ENCODE results near the gene AFAP1. TPM values are rescaled to one million over a fixed set of nuclear protein-coding genes. Genes with fewer than 3 reads are reported as not detected.

AFAP1 gene
- total RNA-seq, 1 experiment from 2014 or later, result 23.6 TPM

DNA sequence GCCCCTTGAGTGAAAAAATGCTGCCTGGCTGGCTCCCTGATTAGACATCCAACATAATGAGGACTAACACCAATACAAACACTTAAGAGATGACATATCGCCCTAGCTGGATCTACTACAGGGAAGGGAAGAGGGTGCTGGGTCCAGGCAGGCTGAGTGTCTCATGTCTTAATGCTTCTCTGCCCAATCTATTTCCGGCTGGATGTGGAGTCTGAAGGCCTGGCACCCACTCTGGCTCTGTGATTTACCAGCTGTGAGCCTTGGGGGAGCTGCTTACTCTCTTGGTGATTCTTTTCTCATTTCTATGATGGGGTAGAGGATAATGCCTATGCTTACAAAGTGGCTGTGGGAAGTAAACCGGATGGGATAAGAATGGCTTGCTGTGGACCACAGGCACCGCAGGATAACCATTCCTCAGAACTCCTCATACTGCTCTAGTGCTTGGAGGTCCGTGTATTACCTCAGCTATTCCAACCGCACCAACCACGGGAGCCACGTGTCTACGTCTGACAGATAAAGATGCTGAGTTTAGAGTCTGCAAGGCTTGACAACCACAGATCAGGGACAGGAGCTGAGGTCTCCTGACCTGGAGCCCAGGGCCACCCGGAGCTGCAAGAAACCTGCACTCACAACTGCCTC lies 161.7 kb downstream of the AFAP1 start:
- DNase-seq (ENCODE audit: low spot score) (no peak), ATAC-seq (no peak)
- H3K27me3 Mint-ChIP-seq (ENCODE audit: low read depth), result no peaks in the 10 kb centered on the region
- ChIA-PET POLR2A (no interaction called here), CTCF (interaction anchor here (0.9 to 3.6 kb wide), 4 partner anchors 8 to 26 kb away, joined by 3 to 13 read pairs (median 4); no protein-coding TSS in a partner anchor)
- H3K27ac Mint-ChIP-seq, result peak overlapping the region; percentile 16; the same call in 1 of the 2 replicates
- H3K4me3 Mint-ChIP-seq, result no peak overlapping the region
- TF ChIP-seq, protein P1, sequence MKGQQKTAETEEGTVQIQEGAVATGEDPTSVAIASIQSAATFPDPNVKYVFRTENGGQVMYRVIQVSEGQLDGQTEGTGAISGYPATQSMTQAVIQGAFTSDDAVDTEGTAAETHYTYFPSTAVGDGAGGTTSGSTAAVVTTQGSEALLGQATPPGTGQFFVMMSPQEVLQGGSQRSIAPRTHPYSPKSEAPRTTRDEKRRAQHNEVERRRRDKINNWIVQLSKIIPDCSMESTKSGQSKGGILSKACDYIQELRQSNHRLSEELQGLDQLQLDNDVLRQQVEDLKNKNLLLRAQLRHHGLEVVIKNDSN (CRISPR knock-in tag; IDR thresholded peaks at IDR 0.05), result no peak
- no peak for TF ChIP-seq E2F5 (CRISPR knock-in tag; IDR thresholded peaks at IDR 0.05)
- TF ChIP-seq TP53 (CRISPR knock-in tag; IDR thresholded peaks at IDR 0.05), result no peak
- no peak for TF ChIP-seq TEAD4 (CRISPR knock-in tag; IDR thresholded peaks at IDR 0.05)
- no peak for TF ChIP-seq SMAD3 (CRISPR knock-in tag; IDR thresholded peaks at IDR 0.05; ENCODE audit: borderline replicate concordance)
- TF ChIP-seq RELA (CRISPR knock-in tag; IDR thresholded peaks at IDR 0.05; ENCODE audit: borderline replicate concordance), result no peak
- TF ChIP-seq, protein P2, sequence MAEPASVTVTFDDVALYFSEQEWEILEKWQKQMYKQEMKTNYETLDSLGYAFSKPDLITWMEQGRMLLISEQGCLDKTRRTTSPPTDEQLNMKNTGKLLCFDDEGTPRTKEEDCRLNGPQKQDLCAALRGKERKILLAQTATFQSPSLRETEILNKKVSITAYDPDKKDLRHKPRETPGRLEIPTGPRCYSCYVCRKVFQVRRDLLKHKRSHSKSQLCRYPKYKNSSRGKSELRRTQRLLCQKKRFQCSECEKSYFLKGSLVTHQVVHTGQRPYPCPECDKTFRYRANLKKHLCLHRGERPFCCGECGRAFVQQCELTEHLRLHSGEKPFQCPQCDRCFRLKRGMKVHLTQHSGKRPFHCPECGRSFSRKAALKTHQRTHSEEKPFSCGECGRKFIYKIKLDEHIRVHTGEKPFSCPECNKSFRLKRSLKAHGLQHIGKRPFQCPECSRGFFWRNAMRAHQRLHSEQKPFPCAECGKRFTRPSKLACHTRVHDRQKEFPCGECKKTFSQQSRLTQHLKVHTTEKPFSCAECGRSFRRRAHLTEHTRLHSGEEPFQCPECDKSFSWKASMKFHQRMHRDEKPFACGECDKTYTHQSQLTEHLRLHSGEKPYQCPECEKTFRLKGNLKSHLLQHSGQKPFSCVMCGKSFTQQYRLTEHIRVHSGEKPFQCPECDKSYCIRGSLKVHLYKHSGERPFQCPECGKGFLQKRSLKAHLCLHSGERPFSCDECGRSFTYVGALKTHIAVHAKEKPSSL (CRISPR knock-in tag; conservative IDR thresholded peaks at IDR 0.05), result no peak
- no peak for TF ChIP-seq ZNF263 (CRISPR knock-in tag; IDR thresholded peaks at IDR 0.05; ENCODE audit: low read depth)
- TF ChIP-seq, protein P3, sequence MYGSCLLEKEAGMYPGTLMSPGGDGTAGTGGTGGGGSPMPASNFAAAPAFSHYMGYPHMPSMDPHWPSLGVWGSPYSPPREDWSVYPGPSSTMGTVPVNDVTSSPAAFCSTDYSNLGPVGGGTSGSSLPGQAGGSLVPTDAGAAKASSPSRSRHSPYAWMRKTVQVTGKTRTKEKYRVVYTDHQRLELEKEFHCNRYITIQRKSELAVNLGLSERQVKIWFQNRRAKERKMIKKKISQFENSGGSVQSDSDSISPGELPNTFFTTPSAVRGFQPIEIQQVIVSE (CRISPR knock-in tag; IDR thresholded peaks at IDR 0.05; ENCODE audit: borderline replicate concordance), result no peak
- no peak for TF ChIP-seq RORB (CRISPR knock-in tag; IDR thresholded peaks at IDR 0.05)
- TF ChIP-seq, protein P4, sequence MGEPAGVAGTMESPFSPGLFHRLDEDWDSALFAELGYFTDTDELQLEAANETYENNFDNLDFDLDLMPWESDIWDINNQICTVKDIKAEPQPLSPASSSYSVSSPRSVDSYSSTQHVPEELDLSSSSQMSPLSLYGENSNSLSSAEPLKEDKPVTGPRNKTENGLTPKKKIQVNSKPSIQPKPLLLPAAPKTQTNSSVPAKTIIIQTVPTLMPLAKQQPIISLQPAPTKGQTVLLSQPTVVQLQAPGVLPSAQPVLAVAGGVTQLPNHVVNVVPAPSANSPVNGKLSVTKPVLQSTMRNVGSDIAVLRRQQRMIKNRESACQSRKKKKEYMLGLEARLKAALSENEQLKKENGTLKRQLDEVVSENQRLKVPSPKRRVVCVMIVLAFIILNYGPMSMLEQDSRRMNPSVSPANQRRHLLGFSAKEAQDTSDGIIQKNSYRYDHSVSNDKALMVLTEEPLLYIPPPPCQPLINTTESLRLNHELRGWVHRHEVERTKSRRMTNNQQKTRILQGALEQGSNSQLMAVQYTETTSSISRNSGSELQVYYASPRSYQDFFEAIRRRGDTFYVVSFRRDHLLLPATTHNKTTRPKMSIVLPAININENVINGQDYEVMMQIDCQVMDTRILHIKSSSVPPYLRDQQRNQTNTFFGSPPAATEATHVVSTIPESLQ (CRISPR knock-in tag; IDR thresholded peaks at IDR 0.05), result no peak
- TF ChIP-seq NFE2L1 (CRISPR knock-in tag; IDR thresholded peaks at IDR 0.05), result no peak
- TF ChIP-seq ATF1 (CRISPR knock-in tag; IDR thresholded peaks at IDR 0.05), result no peak
- no peak for TF ChIP-seq JAZF1 (CRISPR knock-in tag; IDR thresholded peaks at IDR 0.05)
- H3K9me3 Mint-ChIP-seq, result no peaks in the 10 kb centered on the region
- peaks cover 8% of the 10 kb centered on the region for H3K4me1 Mint-ChIP-seq
- peaks cover 38% of the 10 kb centered on the region for H3K36me3 Mint-ChIP-seq

DNA sequence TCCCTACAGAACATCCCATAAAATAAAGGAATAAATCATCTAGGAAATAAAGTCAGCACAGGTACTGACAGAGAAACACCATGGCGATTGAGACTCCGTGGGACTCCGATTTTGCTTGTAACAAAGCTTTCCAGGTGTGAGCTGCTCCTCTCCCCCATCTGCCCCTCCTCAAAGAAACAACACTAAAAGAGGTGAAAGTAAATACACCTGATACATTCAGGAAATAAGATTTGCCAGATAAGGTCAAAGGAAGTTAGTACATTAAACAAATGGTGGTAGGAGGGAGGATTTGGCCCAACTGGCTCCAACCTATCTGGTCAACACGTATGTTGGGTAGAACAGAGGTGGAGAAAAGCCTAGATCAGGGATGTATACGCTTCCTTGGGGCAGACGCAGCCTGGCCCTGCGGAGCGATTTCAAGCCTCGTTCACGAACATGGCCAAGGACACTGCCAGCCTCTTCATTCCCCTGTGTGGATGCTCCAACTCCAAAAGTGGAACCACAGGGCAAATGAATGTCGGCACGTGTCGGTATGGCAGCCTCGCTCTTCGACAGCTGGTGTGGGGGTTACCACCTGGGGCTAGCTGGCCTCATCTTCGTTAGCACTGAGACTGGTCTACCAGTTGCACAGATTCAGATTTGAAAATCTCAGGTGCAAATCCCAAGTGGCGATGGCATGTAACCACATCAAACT lies 162.5 kb downstream of the AFAP1 start:
- DNase-seq (ENCODE audit: low spot score), result no peak
- TF ChIP-seq, protein P5, sequence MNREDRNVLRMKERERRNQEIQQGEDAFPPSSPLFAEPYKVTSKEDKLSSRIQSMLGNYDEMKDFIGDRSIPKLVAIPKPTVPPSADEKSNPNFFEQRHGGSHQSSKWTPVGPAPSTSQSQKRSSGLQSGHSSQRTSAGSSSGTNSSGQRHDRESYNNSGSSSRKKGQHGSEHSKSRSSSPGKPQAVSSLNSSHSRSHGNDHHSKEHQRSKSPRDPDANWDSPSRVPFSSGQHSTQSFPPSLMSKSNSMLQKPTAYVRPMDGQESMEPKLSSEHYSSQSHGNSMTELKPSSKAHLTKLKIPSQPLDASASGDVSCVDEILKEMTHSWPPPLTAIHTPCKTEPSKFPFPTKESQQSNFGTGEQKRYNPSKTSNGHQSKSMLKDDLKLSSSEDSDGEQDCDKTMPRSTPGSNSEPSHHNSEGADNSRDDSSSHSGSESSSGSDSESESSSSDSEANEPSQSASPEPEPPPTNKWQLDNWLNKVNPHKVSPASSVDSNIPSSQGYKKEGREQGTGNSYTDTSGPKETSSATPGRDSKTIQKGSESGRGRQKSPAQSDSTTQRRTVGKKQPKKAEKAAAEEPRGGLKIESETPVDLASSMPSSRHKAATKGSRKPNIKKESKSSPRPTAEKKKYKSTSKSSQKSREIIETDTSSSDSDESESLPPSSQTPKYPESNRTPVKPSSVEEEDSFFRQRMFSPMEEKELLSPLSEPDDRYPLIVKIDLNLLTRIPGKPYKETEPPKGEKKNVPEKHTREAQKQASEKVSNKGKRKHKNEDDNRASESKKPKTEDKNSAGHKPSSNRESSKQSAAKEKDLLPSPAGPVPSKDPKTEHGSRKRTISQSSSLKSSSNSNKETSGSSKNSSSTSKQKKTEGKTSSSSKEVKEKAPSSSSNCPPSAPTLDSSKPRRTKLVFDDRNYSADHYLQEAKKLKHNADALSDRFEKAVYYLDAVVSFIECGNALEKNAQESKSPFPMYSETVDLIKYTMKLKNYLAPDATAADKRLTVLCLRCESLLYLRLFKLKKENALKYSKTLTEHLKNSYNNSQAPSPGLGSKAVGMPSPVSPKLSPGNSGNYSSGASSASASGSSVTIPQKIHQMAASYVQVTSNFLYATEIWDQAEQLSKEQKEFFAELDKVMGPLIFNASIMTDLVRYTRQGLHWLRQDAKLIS (CRISPR knock-in tag; IDR thresholded peaks at IDR 0.05; ENCODE audit: borderline replicate concordance), result no peak
- no peak for TF ChIP-seq ZSCAN18 (CRISPR knock-in tag; IDR thresholded peaks at IDR 0.05)
- TF ChIP-seq AR (CRISPR knock-in tag; IDR thresholded peaks at IDR 0.05), result no peak

More for the DNA sequence above, 162.5 kb downstream of the AFAP1 start:
- CTCF ChIA-PET, result interaction anchor here (3.6 kb wide), 1 partner anchor 25 kb away, joined by 13 read pairs; no protein-coding TSS in a partner anchor
- Mint-ChIP-seq H3K4me3 (no peak overlapping the region), H3K4me1 (peaks cover 8% of the 10 kb centered on the region), H3K27me3 (ENCODE audit: low read depth) (no peaks in the 10 kb centered on the region), H3K27ac (no peak overlapping the region), H3K9me3 (no peaks in the 10 kb centered on the region), H3K36me3 (peaks cover 43% of the 10 kb centered on the region)
- POLR2A ChIA-PET, result no interaction called here
- ATAC-seq, result no peak
